DND-41 (cell line): Measurements from ENCODE around the gene CACNA2D3.

Experiments used
- ATAC-seq: fragments of 200-7000 bp; cut with Tn5 transposase; 3 replicates; pipeline ENCODE4 v1.9.1; 2021; ENCODE audit warnings: low read depth; ENCODE audit not compliant: insufficient read depth
- DNase-seq: peaks from one replicate; pipeline ENCODE4 v3.0.0-alpha.2; 2020
- H2AFZ ChIP-seq: 2 replicates; pipeline ENCODE4 v1.6.0; 2012; ENCODE audit warnings: low read depth, low read length
- H3K27ac ChIP-seq: 2 replicates; pipeline ENCODE4 v1.5.1; 2012; ENCODE audit warnings: low read length, inconsistent platforms
- H3K27me3 ChIP-seq: fragments of 200-600 bp; sonication (generic); 2 replicates; pipeline ENCODE4 v1.6.0; 2012; ENCODE audit warnings: low read length, mild to moderate bottlenecking, inconsistent platforms; ENCODE audit not compliant: insufficient read depth, poor library complexity
- H3K36me3 ChIP-seq: 2 replicates; pipeline ENCODE4 v1.5.1; 2012; ENCODE audit warnings: low read length, inconsistent platforms; ENCODE audit not compliant: insufficient read depth
- H3K4me1 ChIP-seq: 2 replicates; pipeline ENCODE4 v1.5.1; 2012; ENCODE audit warnings: mild to moderate bottlenecking, low read length; ENCODE audit not compliant: insufficient read depth
- H3K4me2 ChIP-seq: 2 replicates; pipeline ENCODE4 v1.6.0; 2012; ENCODE audit warnings: mild to moderate bottlenecking, moderate library complexity, low read length, inconsistent platforms; ENCODE audit not compliant: insufficient read depth
- H3K4me3 ChIP-seq, 2 experiments: fragments of 200-600 bp in 1 of 2; shearing (Covaris generic) in 1 of 2; 2 replicates each; pipeline ENCODE4 v1.5.1; 2012 to 2016; ENCODE audit warnings: inconsistent platforms in 2 of 2, low read length in 2 of 2, mild to moderate bottlenecking in 2 of 2, low read depth in 1 of 2, moderate library complexity in 1 of 2
- H3K79me2 ChIP-seq: 2 replicates; pipeline ENCODE4 v1.6.0; 2012; ENCODE audit warnings: low read length, inconsistent platforms; ENCODE audit not compliant: insufficient read depth
- H3K9ac ChIP-seq: 2 replicates; pipeline ENCODE4 v1.6.0; 2012; ENCODE audit warnings: low read depth, mild to moderate bottlenecking, inconsistent platforms, low read length, moderate library complexity
- H3K9me3 ChIP-seq: 2 replicates; pipeline ENCODE4 v1.5.1; 2012; ENCODE audit warnings: low read length, moderate library complexity, mild to moderate bottlenecking, inconsistent platforms; ENCODE audit not compliant: insufficient read depth, severe bottlenecking
- H4K20me1 ChIP-seq: 2 replicates; pipeline ENCODE4 v1.6.0; 2012; ENCODE audit warnings: low read length; ENCODE audit not compliant: insufficient read depth
- CTCF ChIP-seq: IDR thresholded peaks from 2 replicates; pipeline ENCODE4 v1.5.1; 2012; ENCODE audit warnings: borderline replicate concordance, low read length, moderate library complexity, mild to moderate bottlenecking; ENCODE audit not compliant: poor library complexity, severe bottlenecking; ENCODE audit errors: extremely low read depth
- EZH2 ChIP-seq: IDR thresholded peaks from 3 replicates; pipeline ENCODE4 v1.6.1; 2012; ENCODE audit warnings: borderline replicate concordance, low read depth, mild to moderate bottlenecking, moderate library complexity, low read length, inconsistent platforms; ENCODE audit not compliant: severe bottlenecking

The CACNA2D3 gene

GRCh38 chr3:54122324-54123002 lies at the start of gene CACNA2D3:
CACNA2D3 (plus strand) TSS chr3:54122552.
- Histone ChIP-seq H3K27me3 (no peaks in the 10 kb centered on the region), H3K4me2 (no peak within 1 kb of the TSS), H3K36me3 (no peaks in the 10 kb centered on the region), H3K4me3 (no peak within 1 kb of the TSS), H3K79me2 (no peaks in the 10 kb centered on the region), H3K9ac (no peak within 1 kb of the TSS), H4K20me1 (no peaks in the 10 kb centered on the region), H3K9me3 (no peaks in the 10 kb centered on the region), H2AFZ (no peak within 1 kb of the TSS), H3K27ac (no peak within 1 kb of the TSS), H3K4me1 (no peaks in the 10 kb centered on the region)
- DNase-seq (no peak), ATAC-seq (no peak)
- TF ChIP-seq EZH2 (no peak), CTCF (no peak)

GRCh38 chr3:54073386-54073785 lies 49.0 kb upstream of the CACNA2D3 start:
- DNase-seq = no peak
- Histone ChIP-seq H3K4me1 (no peaks in the 10 kb centered on the region), H3K79me2 (no peaks in the 10 kb centered on the region), H3K9ac (no peak overlapping the region), H3K36me3 (no peaks in the 10 kb centered on the region), H3K4me3 (no peak overlapping the region), H3K27me3 (no peaks in the 10 kb centered on the region), H3K9me3 (peaks cover 13% of the 10 kb centered on the region), H3K4me2 (no peak overlapping the region), H3K27ac (no peak overlapping the region), H4K20me1 (no peaks in the 10 kb centered on the region), H2AFZ (no peak overlapping the region)
- TF ChIP-seq CTCF = no peak
- TF ChIP-seq EZH2 = no peak
- no peak for ATAC-seq

GRCh38 chr3:54079314-54079713 lies 43.0 kb upstream of the CACNA2D3 start:
- DNase-seq = no peak
- TF ChIP-seq EZH2 (no peak), CTCF (no peak)
- H3K9me3 ChIP-seq = no peaks in the 10 kb centered on the region
- H2AFZ ChIP-seq = no peak overlapping the region
- ATAC-seq = no peak
- no peaks in the 10 kb centered on the region for H4K20me1 ChIP-seq
- no peak overlapping the region for H3K4me2 ChIP-seq
- H3K9ac ChIP-seq = no peak overlapping the region
- H3K79me2 ChIP-seq = no peaks in the 10 kb centered on the region
- no peak overlapping the region for H3K27ac ChIP-seq
- H3K27me3 ChIP-seq = peaks cover 2% of the 10 kb centered on the region
- H3K4me1 ChIP-seq = no peaks in the 10 kb centered on the region
- no peaks in the 10 kb centered on the region for H3K36me3 ChIP-seq
- H3K4me3 ChIP-seq = no peak overlapping the region
